ENCODE data around the gene SLX4IP.

DNA sequence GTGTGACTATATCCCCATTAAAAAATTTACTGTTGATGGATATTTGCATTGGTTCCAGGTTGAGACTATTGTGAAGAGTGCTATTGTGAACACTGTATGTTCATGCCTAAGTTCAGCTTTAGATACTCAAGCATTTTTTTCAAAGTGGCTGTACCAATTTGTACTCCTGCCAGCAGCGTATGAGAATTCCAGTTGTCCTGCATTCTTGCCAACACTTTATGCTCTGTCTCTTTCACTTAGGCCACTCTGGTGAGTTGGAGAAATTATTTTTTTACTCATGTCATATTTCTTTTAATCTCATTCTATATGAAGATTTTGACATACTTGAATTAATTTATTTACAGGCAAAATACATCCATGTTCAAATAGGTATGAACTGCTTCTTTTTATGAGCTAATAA, 162.5 kb downstream of the SLX4IP start:
- TF ChIP-seq, protein P1, sequence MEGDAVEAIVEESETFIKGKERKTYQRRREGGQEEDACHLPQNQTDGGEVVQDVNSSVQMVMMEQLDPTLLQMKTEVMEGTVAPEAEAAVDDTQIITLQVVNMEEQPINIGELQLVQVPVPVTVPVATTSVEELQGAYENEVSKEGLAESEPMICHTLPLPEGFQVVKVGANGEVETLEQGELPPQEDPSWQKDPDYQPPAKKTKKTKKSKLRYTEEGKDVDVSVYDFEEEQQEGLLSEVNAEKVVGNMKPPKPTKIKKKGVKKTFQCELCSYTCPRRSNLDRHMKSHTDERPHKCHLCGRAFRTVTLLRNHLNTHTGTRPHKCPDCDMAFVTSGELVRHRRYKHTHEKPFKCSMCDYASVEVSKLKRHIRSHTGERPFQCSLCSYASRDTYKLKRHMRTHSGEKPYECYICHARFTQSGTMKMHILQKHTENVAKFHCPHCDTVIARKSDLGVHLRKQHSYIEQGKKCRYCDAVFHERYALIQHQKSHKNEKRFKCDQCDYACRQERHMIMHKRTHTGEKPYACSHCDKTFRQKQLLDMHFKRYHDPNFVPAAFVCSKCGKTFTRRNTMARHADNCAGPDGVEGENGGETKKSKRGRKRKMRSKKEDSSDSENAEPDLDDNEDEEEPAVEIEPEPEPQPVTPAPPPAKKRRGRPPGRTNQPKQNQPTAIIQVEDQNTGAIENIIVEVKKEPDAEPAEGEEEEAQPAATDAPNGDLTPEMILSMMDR (IDR thresholded peaks at IDR 0.05), result no peak
- TF ChIP-seq POLR2A (IDR thresholded peaks at IDR 0.05), result no peak
- TF ChIP-seq POLR2AphosphoS5 (IDR thresholded peaks at IDR 0.05), result no peak

Data from prostate gland (tissue), 2 donors.